COLO668 (cell line): ENCODE results near the gene GPD2.
A peak's percentile ranks its signal among the peaks of the same experiment; 100 is the strongest.
"Not testable (repeated sequence)": the region's sequence is repeated elsewhere in the genome, so short reads cannot be mapped to it uniquely, and the experiment has no call there.

Experiments used
- DNase-seq: peaks from one replicate; lab custom pipeline; 2025; ENCODE audit not compliant: unreplicated experiment; lab: John Stamatoyannopoulos, UW

The GPD2 gene

GRCh38 chr2:156522864-156523440, 86.8 kb downstream of the GPD2 start:
- DNase-seq: no peak

DNA sequence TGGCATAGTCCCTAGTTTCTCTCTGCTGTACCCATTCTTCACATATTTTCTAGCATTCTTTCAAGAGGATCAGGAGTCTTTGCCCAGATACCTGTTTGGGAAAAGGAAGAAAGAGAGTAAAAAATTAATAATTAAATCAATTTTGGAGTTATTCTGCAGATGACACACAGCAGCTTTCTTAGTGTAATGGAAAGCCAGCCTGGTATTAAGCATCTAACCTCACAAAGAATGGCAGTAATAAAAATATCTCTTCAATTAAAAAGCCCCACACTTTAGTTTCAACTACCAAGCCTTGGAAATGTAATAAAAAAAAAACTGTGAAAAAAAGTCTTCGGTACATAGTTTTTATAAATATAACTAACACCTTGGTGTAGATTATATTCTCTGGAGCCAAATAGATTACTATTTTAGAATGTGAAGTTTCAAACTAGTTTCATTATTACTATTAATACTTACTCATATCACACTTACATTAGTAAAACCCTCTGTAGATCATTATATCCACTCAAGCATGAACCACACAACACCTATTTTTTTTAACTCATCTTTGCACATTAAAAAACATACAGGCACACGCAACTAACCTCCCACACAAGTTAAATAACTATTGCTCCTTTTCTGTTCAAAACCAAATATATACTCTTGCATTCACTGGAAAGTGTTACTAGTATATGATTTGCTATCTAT, 90.9 kb downstream of the GPD2 start:
- no peak for DNase-seq

DNA sequence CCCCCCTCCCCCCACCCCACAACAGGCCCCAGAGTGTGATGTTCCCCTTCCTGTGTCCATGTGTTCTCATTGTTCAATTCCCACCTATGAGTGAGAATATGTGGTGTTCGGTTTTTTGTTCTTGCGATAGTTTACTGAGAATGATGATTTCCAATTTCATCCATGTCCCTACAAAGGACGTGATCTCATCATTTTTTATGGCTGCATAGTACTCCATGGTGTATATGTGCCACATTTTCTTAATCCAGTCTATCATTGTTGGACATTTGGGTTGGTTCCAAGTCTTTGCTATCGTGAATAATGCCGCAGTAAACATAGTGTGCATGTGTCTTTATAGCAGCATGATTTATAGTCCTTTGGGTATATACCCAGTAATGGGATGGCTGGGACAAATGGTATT, 92.4 kb downstream of the GPD2 start:
- not testable (repeated sequence) for DNase-seq

DNA sequence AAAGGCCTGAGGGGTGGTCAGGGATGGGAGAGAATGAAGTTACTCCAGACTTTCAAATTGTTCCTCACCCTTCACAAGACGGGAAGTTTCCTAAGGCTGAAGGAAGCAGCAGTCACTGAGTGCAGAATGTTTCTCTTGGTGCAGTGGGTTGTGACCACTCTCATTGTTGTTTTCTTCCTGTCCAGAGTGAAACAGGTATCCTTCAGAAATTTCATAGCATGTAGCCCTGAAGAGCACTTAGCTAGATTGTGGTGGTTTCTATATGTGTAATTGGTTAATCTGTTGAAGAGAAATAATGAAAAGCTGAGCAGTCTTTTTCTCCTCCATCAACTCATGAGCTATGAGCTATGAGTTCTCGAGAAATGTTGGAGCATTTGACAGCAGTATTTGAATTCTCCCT, 96.8 kb downstream of the GPD2 start:
- no peak for DNase-seq

GRCh38 chr2:156536534-156536933, 100.4 kb downstream of the GPD2 start:
- no peak for DNase-seq

DNA sequence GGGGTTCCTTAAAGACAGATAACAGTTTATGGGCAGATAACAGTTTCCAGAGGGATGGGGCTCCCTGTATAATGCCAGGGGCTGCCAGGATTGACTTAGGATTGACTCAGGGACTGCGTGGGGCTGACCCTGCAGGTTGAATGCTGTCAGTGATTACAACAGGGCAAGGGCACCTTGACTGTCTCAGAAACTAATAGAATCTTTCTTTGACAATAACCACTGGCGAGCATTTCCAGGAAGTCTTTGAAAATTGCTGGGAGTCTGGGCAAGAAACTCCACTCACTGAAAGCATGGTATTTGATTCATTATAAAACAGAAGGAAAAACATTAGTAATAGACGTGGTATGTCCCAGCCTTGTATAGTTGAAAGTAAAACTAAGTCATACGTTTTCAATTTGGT, 101.0 kb downstream of the GPD2 start:
- no peak for DNase-seq

DNA sequence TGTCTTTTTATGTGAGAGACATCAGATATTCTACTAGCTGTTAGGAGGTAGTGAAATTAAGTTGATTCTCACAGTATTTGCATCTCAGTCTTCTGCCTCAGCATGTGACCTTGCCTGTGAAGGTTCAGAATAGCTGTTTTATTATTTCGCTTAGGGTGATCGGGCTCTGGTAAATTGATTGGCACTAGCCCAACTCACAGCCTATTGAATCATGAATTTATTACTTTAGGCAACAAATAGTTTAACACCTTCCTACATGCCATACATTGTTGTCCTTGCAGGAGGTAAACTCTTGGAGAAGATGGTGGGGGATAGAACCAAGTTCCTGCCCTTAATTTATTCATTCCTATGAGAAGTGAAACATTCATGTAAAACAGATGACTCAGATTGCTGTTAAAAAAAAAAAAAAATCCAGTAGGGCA, 101.9 kb downstream of the GPD2 start:
- DNase-seq: no peak

- DNase-seq: no peak
These were observed 103.1 kb downstream of the GPD2 start for GRCh38 chr2:156539086-156539860.

DNA sequence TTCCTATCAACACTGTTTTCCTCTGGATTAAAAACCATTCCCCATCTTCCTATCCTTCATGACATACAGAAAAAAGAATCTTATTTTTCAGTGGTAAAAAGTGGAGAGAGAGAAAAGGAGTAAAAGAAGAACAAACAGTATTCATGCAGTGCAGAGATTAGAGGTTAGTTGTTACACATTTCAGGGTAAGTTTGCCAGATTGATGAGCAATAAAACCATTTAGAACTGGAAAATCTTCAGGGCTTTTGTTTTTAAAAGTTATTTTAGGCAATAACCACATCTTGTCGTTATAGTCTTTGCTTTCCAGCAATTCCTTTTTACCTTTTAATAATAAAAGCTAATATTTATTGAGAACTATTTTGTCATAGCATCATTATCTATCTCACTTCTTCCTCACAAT, 104.5 kb downstream of the GPD2 start:
- DNase-seq: no peak

GRCh38 chr2:156541229-156541628, 105.0 kb downstream of the GPD2 start:
- DNase-seq: no peak

- DNase-seq: no peak
These were observed 105.5 kb downstream of the GPD2 start for GRCh38 chr2:156541706-156542105.

DNA sequence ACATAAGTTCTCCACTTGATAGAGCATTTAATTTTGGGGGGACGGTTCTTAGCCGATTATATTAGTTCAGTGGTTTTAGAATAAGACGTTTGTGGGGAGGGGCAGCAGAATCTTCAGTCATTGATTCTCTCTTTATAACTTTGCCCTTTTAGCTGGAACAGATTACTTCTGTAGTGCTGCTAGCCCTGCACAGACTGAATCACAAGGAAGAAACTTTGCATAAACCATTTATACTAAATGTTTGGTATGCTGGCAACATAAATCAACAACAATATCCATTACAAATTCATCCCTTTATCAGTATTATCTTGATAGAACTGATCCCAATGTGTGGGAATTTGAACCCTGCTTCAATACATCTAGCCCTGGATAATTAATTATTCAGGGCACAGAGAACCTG, 112.2 kb downstream of the GPD2 start:
- no peak for DNase-seq

DNA sequence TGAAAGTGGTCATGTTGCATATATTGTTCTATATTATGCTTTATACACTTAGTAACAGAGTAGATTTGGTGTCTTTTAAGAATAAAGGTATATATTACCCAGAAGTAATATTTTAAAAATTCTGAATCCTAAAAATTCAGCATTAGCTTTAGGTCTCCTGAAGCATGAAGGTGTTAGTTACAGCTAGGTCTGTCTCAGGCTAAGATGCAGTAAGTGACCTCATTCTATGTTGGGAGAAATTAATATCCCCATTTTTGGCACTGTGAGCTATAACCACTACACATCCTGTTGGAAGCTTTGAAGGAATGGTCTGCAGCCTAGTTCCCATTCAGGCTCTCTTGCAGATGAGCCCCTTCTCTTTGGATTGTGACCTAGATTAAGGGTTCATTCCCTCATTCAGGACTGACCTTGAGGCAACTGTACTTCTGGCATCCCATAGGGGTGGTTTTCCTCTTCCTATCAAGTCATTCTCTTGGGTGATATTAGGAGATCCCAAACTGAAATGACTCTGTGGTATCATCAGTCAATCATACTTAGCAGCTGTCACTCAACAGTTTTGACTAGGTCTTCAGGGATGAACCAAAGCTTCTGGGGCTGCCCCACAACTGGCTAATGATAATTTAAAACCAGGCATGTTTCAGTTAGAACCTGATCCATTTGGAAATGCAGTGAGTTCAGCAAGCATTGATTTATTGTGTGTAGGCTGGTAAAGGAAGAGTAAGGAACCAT, 117.7 kb downstream of the GPD2 start:
- no peak for DNase-seq

- no peak for DNase-seq
These were observed 125.1 kb downstream of the GPD2 start for GRCh38 chr2:156561326-156561725.

DNA sequence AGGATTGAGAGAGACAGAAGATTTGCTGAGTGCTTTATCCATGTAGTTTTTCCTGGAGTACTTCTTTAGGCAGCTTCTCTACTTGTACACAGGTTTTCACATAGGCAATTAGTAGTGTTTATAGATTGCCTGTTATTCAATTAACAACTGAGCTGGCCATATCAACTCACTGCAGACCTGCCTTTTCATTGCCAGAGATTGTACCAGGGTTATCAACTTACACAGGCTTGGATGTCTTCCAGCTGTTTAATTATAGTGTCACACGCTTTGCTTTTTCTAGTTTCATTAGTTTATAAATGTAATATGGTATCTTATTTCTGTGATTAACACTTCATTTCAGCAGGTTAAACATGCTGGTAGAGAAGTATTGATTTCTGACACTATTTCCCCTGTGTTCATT, 125.9 kb downstream of the GPD2 start:
- DNase-seq: peak; percentile 9

- no peak for DNase-seq
These were observed 128.0 kb downstream of the GPD2 start for GRCh38 chr2:156563994-156564753.

GRCh38 chr2:156565066-156565710, 129.0 kb downstream of the GPD2 start:
- DNase-seq: no peak

GRCh38 chr2:156573710-156574109, 137.5 kb downstream of the GPD2 start:
- DNase-seq: no peak

DNA sequence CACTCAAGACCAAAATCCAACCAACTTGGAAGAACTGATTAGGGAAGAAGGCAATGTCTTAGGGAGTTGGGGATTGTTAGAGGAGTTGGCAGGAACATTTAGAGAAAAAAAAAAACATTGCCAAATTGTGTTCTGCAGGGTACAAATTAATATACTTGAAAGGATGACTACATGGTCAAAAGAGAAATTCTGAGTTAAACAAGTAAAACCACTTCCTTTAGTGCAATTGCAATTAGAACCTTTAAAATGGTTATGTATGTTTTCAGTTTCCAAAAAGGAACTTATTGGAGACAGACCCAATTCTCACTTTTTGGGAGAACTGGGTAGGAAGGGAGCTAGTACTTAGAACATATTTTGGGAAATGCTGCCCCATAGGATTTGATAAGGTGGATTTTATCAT, 137.9 kb downstream of the GPD2 start:
- no peak for DNase-seq

DNA sequence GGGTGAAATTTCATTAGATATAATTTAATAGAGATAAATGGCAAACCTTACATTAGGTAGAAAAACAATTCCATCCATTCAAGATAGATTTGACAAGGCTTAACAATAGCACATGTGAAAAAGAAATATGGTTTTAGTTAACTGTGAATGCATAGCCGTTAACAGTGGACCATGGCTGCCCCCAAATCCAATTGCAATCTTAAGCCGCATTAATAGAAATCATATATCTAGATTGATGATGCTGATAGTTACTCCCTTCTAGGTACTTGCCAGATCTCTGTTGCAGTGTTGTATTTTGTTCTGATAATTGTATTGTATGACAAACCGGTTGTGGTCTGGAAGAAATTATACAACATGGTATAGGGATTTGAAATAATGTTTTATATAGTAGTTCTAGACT, 139.8 kb downstream of the GPD2 start:
- no peak for DNase-seq
